GM13977 (cell line): ENCODE measurements around the gene KCNG2.
"Not testable (repeated sequence)": the region's sequence is repeated elsewhere in the genome, so short reads cannot be mapped to it uniquely, and the experiment has no call there.

Source experiments
- DNase-seq: peaks from one replicate; pipeline ENCODE4 v3.0.0; 2012; ENCODE audit warnings: low spot score
- CTCF ChIP-seq: IDR thresholded peaks from 2 replicates; pipeline ENCODE4 v1.5.1; 2012; ENCODE audit warnings: mild to moderate bottlenecking, control low read depth; ENCODE audit not compliant: insufficient read depth; ENCODE audit errors: extremely low read depth, missing control alignments
- in situ Hi-C: fragments of 300-500 bp; cut with MboI; formaldehyde crosslinking; loops from one replicate; pipeline ENCODE4 v1.12.0; 2022; ENCODE audit warnings: low sequenced_read_pairs, low pct_unique_long_range_greater_than_20kb, mixed read lengths, inconsistent platforms; ENCODE audit not compliant: unreplicated experiment

The KCNG2 gene

GRCh38 chr18:79864006-79864725, 66.4 kb downstream of the KCNG2 start:
- in situ Hi-C loops = no loop called here
- DNase-seq = no peak
- no peak for TF ChIP-seq CTCF

- in situ Hi-C loops = not testable (repeated sequence)
Measured at GRCh38 chr18:79864955-79865354, 67.2 kb downstream of the KCNG2 start.

GRCh38 chr18:79865951-79866350, 68.2 kb downstream of the KCNG2 start:
- in situ Hi-C loops, DNase-seq: not testable (repeated sequence)

More at GRCh38 chr18:79864955-79865354, 67.2 kb downstream of the KCNG2 start:
- not testable (repeated sequence) for DNase-seq

GRCh38 chr18:79866889-79867574, 69.3 kb downstream of the KCNG2 start:
- in situ Hi-C loops = no loop called here
- no peak for DNase-seq
- no peak for TF ChIP-seq CTCF

GRCh38 chr18:79867666-79868065, 69.9 kb downstream of the KCNG2 start:
- in situ Hi-C loops = no loop called here
- TF ChIP-seq CTCF = no peak
- DNase-seq = no peak

- in situ Hi-C loops = no loop called here
- TF ChIP-seq CTCF = no peak
- no peak for DNase-seq
Measured at GRCh38 chr18:79868168-79868784, 70.5 kb downstream of the KCNG2 start.

- TF ChIP-seq CTCF = no peak
- no peak for DNase-seq
- in situ Hi-C loops = no loop called here
Measured at GRCh38 chr18:79868811-79869541, 71.2 kb downstream of the KCNG2 start.
